B cell (primary cell): ENCODE data around the gene SLC30A1. TPM values are rescaled to one million over a fixed set of nuclear protein-coding genes. Genes with fewer than 3 reads are reported as not detected.

ENCODE experiments used
- ATAC-seq: fragments of 200-7000 bp; cut with Tn5 transposase; one replicate; pipeline ENCODE4 v1.10.0; 2021; ENCODE audit warnings: low read depth, mild to moderate bottlenecking, moderate number of reproducible peaks, moderate library complexity
- CTCF ChIA-PET: fragments of 350-600 bp; sonication (Branson Sonifier 250); formaldehyde crosslinking; loops from one replicate; lab custom pipeline; 2021; ENCODE audit warnings: antibody characterized with exemption, inconsistent platforms; lab: Charles Lee
- POLR2A ChIA-PET: fragments of 350-600 bp; sonication (Branson Sonifier 250); formaldehyde crosslinking; loops from one replicate; lab custom pipeline; 2021; ENCODE audit warnings: antibody characterized with exemption; lab: Charles Lee
- DNase-seq: peaks from one replicate; pipeline ENCODE4 v3.0.0; 2013
- H2AFZ ChIP-seq: 2 replicates; pipeline ENCODE4 v1.6.1; 2012; ENCODE audit warnings: mild to moderate bottlenecking, low read depth, low read length; ENCODE audit not compliant: insufficient read depth, poor library complexity, severe bottlenecking
- H3K27ac ChIP-seq, 2 donors: 1 replicate in 1 of 2; 2 replicates in 1 of 2; pipeline ENCODE4 v1.5.1; 2012 to 2013; ENCODE audit warnings: low read length in 2 of 2, mild to moderate bottlenecking in 2 of 2, moderate library complexity in 1 of 2
- H3K27me3 ChIP-seq, 4 experiments: fragments of 200-600 bp in 1 of 4; sonication (generic) in 1 of 4; replicated peaks in 1 of 4; 1 replicate in 2 of 4; 2 replicates in 2 of 4; pipeline versions ENCODE4 v1.6.1 to v1.7.0; 2013 to 2016; ENCODE audit warnings: low read length in 3 of 4, mild to moderate bottlenecking in 2 of 4, mixed read lengths in 1 of 4, moderate library complexity in 1 of 4; ENCODE audit not compliant: insufficient read depth in 4 of 4, control insufficient read depth in 3 of 4; ENCODE audit errors: control extremely low read depth in 1 of 4
- H3K36me3 ChIP-seq, 2 experiments: replicated peaks in 1 of 2; 1 replicate in 1 of 2; 2 replicates in 1 of 2; pipeline versions ENCODE4 v1.6.1 to v1.7.1; 2013; ENCODE audit warnings: low read length in 1 of 2; ENCODE audit not compliant: insufficient read depth in 2 of 2, control insufficient read depth in 1 of 2; ENCODE audit errors: control extremely low read depth in 1 of 2, extremely low read depth in 1 of 2
- H3K4me1 ChIP-seq, 2 donors: fragments of 200-600 bp in 1 of 2; sonication (generic) in 1 of 2; 1 replicate in 1 of 2; 2 replicates in 1 of 2; pipeline versions ENCODE4 v1.5.1 to v1.6.1; 2013 to 2017; ENCODE audit warnings: low read length in 2 of 2; ENCODE audit not compliant: control insufficient read depth in 2 of 2, insufficient read depth in 2 of 2
- H3K4me2 ChIP-seq: replicated peaks from 2 replicates; pipeline ENCODE3; 2012; ENCODE audit warnings: mild to moderate bottlenecking, low read depth, low read length; ENCODE audit not compliant: poor library complexity, severe bottlenecking
- H3K4me3 ChIP-seq, 5 experiments: fragments of 200-600 bp in 1 of 5; sonication (generic) in 1 of 5; 1 replicate in 3 of 5; 2 replicates in 2 of 5; pipeline versions ENCODE4 v1.5.1 to v1.7.0; 2011 to 2016; ENCODE audit warnings: low read length in 4 of 5, mild to moderate bottlenecking in 4 of 5, low read depth in 2 of 5, control low read depth in 1 of 5, moderate library complexity in 1 of 5; ENCODE audit not compliant: insufficient read depth in 1 of 5; ENCODE audit errors: control extremely low read depth in 1 of 5, extremely low read depth in 1 of 5
- H3K79me2 ChIP-seq: fragments of 200-600 bp; sonication (generic); one replicate; pipeline ENCODE4 v1.6.0; 2016; ENCODE audit warnings: low read length; ENCODE audit not compliant: control insufficient read depth, insufficient read depth
- H3K9ac ChIP-seq: fragments of 200-600 bp; sonication (generic); 2 replicates; pipeline ENCODE4 v1.6.1; 2017; ENCODE audit warnings: mild to moderate bottlenecking, low read length, moderate library complexity
- H3K9me3 ChIP-seq, 3 donors: one replicate each; pipeline versions ENCODE4 v1.6.1 to v1.7.1; 2013; ENCODE audit warnings: low read length in 2 of 3; ENCODE audit not compliant: control insufficient read depth in 2 of 3, insufficient read depth in 1 of 3; ENCODE audit errors: control extremely low read depth in 1 of 3
- H4K20me1 ChIP-seq: 2 replicates; pipeline ENCODE4 v1.6.0; 2012; ENCODE audit warnings: mild to moderate bottlenecking, low read length; ENCODE audit not compliant: insufficient read depth, control insufficient read depth, poor library complexity, severe bottlenecking
- H3K27ac Mint-ChIP-seq: one replicate; pipeline ENCODE4 v1.8.0; 2021; ENCODE audit warnings: mixed read lengths
- H3K27me3 Mint-ChIP-seq: one replicate; pipeline ENCODE4 v1.8.0; 2021; ENCODE audit warnings: mixed read lengths
- H3K4me1 Mint-ChIP-seq: one replicate; pipeline ENCODE4 v1.8.0; 2021; ENCODE audit warnings: mixed read lengths
- H3K4me3 Mint-ChIP-seq: one replicate; pipeline ENCODE4 v1.8.0; 2021; ENCODE audit warnings: mixed read lengths
- H3K9me3 Mint-ChIP-seq: one replicate; pipeline ENCODE4 v1.8.0; 2022; ENCODE audit warnings: mixed read lengths; ENCODE audit not compliant: insufficient read depth
- CTCF ChIP-seq: fragments of 200-600 bp; IDR thresholded peaks from one replicate; pipeline ENCODE4 v1.8.0; 2022; ENCODE audit warnings: antibody characterized with exemption, mild to moderate bottlenecking
- EZH2 ChIP-seq: IDR thresholded peaks from 2 replicates; pipeline ENCODE4 v1.6.1; 2012; ENCODE audit warnings: borderline replicate concordance, low read depth, mild to moderate bottlenecking, moderate library complexity, low read length; ENCODE audit not compliant: insufficient read depth, poor library complexity, severe bottlenecking
- WGBS: methylation state at CpG from one replicate; pipeline ENCODE4 v1.1.5; 2013; ENCODE audit warnings: missing lambda C conversion rate; ENCODE audit not compliant: insufficient coverage; 5-methylcytosine and 5-hydroxymethylcytosine counted together
- intact Hi-C: fragments of 100-400 bp; cut with micrococcal nuclease; formaldehyde crosslinking; loops from one replicate; pipeline ENCODE4 v1.10.0; 2022
- polyA plus RNA-seq: library from polyadenylated mRNA; depleted of rRNA; stranded (reverse); fragments of >200 nt; gene quantifications from 2 replicates; pipeline ENCODE4 v1.2.3, GENCODE V29; 2012
- total RNA-seq, 2 donors: library from RNA; stranded (reverse); fragments of 120-200 nt in 1 of 2; gene quantifications; 1 replicate in 1 of 2; 2 replicates in 1 of 2; pipeline versions ENCODE4 v1.2.3 to v1.2.4, GENCODE V29; 2013 to 2022

SLC30A1 gene
- total and polyA plus RNA-seq, 2 donors (not counting 1 experiment from before 2014, with no cell fraction given), result 1.7 to 12.2 TPM

GRCh38 chr1:211619033-211619996 is 40.4 kb upstream of the SLC30A1 start:
- H3K4me3 Mint-ChIP-seq, result no peak overlapping the region
- WGBS, result 90% methylated on average over 6 of the region's 8 CpGs
- Histone ChIP-seq H3K27me3 (no peaks in the 10 kb centered on the region), H3K4me3 (no peak overlapping the region), H3K36me3 (no peaks in the 10 kb centered on the region), H3K27ac (no peak overlapping the region), H2AFZ (no peak overlapping the region), H3K9ac (no peak overlapping the region), H3K4me2 (no peak overlapping the region), H4K20me1 (no peaks in the 10 kb centered on the region), H3K79me2 (no peaks in the 10 kb centered on the region), H3K9me3 (no peaks in the 10 kb centered on the region), H3K4me1 (no peaks in the 10 kb centered on the region)
- H3K9me3 Mint-ChIP-seq, result no peaks in the 10 kb centered on the region
- ATAC-seq (no peak), DNase-seq (no peak)
- intact Hi-C loops, result no loop called here
- CTCF ChIA-PET, result interaction anchor here (0.6 to 0.8 kb wide), 2 partner anchors 103 to 581 kb away, joined by 3 read pairs; no protein-coding TSS in a partner anchor
- POLR2A ChIA-PET, result no interaction called here
- peaks cover 7% of the 10 kb centered on the region for H3K27me3 Mint-ChIP-seq
- H3K27ac Mint-ChIP-seq, result no peak overlapping the region
- TF ChIP-seq CTCF, result no peak
- TF ChIP-seq EZH2, result no peak
- no peaks in the 10 kb centered on the region for H3K4me1 Mint-ChIP-seq

GRCh38 chr1:211616965-211617297 is 38.0 kb upstream of the SLC30A1 start:
- ChIA-PET POLR2A (interaction anchor here (0.6 kb wide), 1 partner anchor 1612 kb away, joined by 3 read pairs; no protein-coding TSS in a partner anchor), CTCF (interaction anchor here (1.0 to 1.1 kb wide), 2 partner anchors 10 to 53 kb away, joined by 3 to 4 read pairs; no protein-coding TSS in a partner anchor)
- Histone ChIP-seq H3K79me2 (no peaks in the 10 kb centered on the region), H3K4me1 (no peaks in the 10 kb centered on the region), H3K4me2 (no peak overlapping the region), H3K27ac (no peak overlapping the region), H3K27me3 (no peaks in the 10 kb centered on the region), H3K36me3 (no peaks in the 10 kb centered on the region), H3K9me3 (no peaks in the 10 kb centered on the region), H3K4me3 (no peak overlapping the region), H3K9ac (no peak overlapping the region), H4K20me1 (no peaks in the 10 kb centered on the region), H2AFZ (no peak overlapping the region)
- WGBS, result 92% methylated on average over 5 of the region's 5 CpGs
- Mint-ChIP-seq H3K27me3 (no peaks in the 10 kb centered on the region), H3K9me3 (no peaks in the 10 kb centered on the region), H3K4me3 (no peak overlapping the region), H3K27ac (no peak overlapping the region), H3K4me1 (no peaks in the 10 kb centered on the region)
- ATAC-seq (no peak), DNase-seq (no peak)
- no peak for TF ChIP-seq EZH2
- no peak for TF ChIP-seq CTCF
- intact Hi-C loops, result no loop called here
